ENCODE results near the gene EXOSC1.

GRCh38 chr10:97407952-97408248 lies 37.9 kb downstream of the EXOSC1 start:
- TF ChIP-seq POLR2A (IDR thresholded peaks at IDR 0.05) (no peak), CTCF (IDR thresholded peaks at IDR 0.05) (no peak)
